ENCODE results near the gene RPL15. TPM values are rescaled to one million over a fixed set of nuclear protein-coding genes. Genes with fewer than 3 reads are reported as not detected.
A peak's percentile ranks its signal among the peaks of the same experiment; 100 is the strongest.

RPL15 gene
- total RNA-seq, 1 donor from 2014 or later = 1,629 TPM

DNA sequence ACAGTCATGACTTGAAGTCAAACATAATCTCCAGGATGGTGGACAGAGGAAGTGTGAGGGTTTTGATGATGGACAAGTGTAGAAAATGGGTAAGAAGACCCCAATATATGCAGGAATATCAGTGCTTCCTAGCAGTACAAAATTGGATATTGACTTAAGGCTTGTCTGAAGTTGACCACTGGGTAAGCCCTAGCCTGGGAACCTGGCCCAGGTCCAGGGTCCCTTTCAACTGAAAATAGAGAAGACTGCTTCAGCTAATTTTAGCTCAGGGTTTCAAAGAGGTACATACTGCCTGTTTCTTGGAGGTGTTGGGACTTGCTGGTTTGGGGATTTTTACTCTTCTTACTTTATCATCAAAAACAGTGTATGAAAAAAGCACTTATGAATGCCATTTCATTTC lies 32.9 kb downstream of the RPL15 start:
- Mint-ChIP-seq H3K4me3 (ENCODE audit: unreplicated experiment) (peak overlapping the region; percentile 66), H3K9me3 (ENCODE audit: unreplicated experiment) (no peaks in the 10 kb centered on the region), H3K27me3 (ENCODE audit: low read depth, unreplicated experiment) (no peaks in the 10 kb centered on the region), H3K4me1 (ENCODE audit: low read depth, unreplicated experiment) (peaks cover 27% of the 10 kb centered on the region), H3K27ac (ENCODE audit: unreplicated experiment) (peak overlapping the region; percentile 28), H3K36me3 (ENCODE audit: low read depth, unreplicated experiment) (no peaks in the 10 kb centered on the region)
- Histone ChIP-seq H3K9ac (ENCODE audit: low read length) (no peak overlapping the region), H3K36me3 (ENCODE audit: insufficient read depth, low read length) (no peaks in the 10 kb centered on the region), H3K27me3 (ENCODE audit: insufficient read depth, low read length) (no peaks in the 10 kb centered on the region), H4K20me1 (ENCODE audit: insufficient read depth, low read length) (peaks cover 71% of the 10 kb centered on the region), H3K79me2 (ENCODE audit: insufficient read depth, low read length) (peaks cover 71% of the 10 kb centered on the region), H3K4me3 (ENCODE audit: insufficient read depth, low read depth, low read length) (no peak overlapping the region), H3K4me2 (ENCODE audit: low read length) (no peak overlapping the region), H3K27ac (ENCODE audit: low read depth, low read length) (no peak overlapping the region), H2AFZ (ENCODE audit: low read depth, low read length) (no peak overlapping the region), H3K9me3 (ENCODE audit: insufficient read depth, low read depth, low read length) (no peaks in the 10 kb centered on the region), H3K4me1 (ENCODE audit: insufficient read depth, low read length) (peaks cover 19% of the 10 kb centered on the region)
- no peak for DNase-seq (ENCODE audit: low read depth)
- FAIRE-seq = no peak
- TF ChIP-seq, protein P1, sequence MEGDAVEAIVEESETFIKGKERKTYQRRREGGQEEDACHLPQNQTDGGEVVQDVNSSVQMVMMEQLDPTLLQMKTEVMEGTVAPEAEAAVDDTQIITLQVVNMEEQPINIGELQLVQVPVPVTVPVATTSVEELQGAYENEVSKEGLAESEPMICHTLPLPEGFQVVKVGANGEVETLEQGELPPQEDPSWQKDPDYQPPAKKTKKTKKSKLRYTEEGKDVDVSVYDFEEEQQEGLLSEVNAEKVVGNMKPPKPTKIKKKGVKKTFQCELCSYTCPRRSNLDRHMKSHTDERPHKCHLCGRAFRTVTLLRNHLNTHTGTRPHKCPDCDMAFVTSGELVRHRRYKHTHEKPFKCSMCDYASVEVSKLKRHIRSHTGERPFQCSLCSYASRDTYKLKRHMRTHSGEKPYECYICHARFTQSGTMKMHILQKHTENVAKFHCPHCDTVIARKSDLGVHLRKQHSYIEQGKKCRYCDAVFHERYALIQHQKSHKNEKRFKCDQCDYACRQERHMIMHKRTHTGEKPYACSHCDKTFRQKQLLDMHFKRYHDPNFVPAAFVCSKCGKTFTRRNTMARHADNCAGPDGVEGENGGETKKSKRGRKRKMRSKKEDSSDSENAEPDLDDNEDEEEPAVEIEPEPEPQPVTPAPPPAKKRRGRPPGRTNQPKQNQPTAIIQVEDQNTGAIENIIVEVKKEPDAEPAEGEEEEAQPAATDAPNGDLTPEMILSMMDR (IDR thresholded peaks at IDR 0.05; ENCODE audit: insufficient read depth, low read depth, low read length) = no peak
- TF ChIP-seq EZH2 (IDR thresholded peaks at IDR 0.05; ENCODE audit: insufficient read depth, low read length) = no peak

DNA sequence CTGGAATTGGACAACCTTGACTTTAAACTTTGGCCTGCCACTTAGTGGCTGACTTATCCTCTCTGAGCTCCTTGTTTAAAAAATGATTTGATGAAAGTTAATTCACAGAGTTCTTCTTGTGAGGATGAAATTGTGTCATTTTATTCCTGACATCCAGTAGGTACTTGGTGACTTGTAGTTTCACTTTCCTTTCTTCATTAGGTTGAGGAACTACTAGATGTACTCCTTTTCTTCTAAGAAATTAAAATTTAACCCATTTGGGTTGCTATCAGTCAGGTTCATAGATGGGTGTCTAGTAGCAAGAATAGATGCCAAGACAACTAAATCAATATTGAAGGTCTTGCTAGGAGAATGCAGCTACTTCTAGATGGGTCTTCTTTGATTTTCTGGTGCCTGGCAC lies 33.4 kb downstream of the RPL15 start:
- no peak overlapping the region for H2AFZ ChIP-seq (ENCODE audit: low read depth, low read length)
- TF ChIP-seq EZH2 (IDR thresholded peaks at IDR 0.05; ENCODE audit: insufficient read depth, low read length) = no peak
- TF ChIP-seq, protein P1 (IDR thresholded peaks at IDR 0.05; ENCODE audit: insufficient read depth, low read depth, low read length) = no peak
- H3K4me1 Mint-ChIP-seq (ENCODE audit: low read depth, unreplicated experiment) = peaks cover 27% of the 10 kb centered on the region
- no peaks in the 10 kb centered on the region for H3K9me3 ChIP-seq (ENCODE audit: insufficient read depth, low read depth, low read length)
- H3K27me3 Mint-ChIP-seq (ENCODE audit: low read depth, unreplicated experiment) = no peaks in the 10 kb centered on the region
- H3K4me3 Mint-ChIP-seq (ENCODE audit: unreplicated experiment) = peak overlapping the region; percentile 66
- peaks cover 75% of the 10 kb centered on the region for H3K79me2 ChIP-seq (ENCODE audit: insufficient read depth, low read length)
- H3K4me1 ChIP-seq (ENCODE audit: insufficient read depth, low read length) = peaks cover 19% of the 10 kb centered on the region
- H3K27me3 ChIP-seq (ENCODE audit: insufficient read depth, low read length) = no peaks in the 10 kb centered on the region
- peak overlapping the region; percentile 28 for H3K27ac Mint-ChIP-seq (ENCODE audit: unreplicated experiment)
- no peak overlapping the region for H3K9ac ChIP-seq (ENCODE audit: low read length)
- FAIRE-seq (no peak), DNase-seq (ENCODE audit: low read depth) (no peak)
- no peaks in the 10 kb centered on the region for H3K36me3 ChIP-seq (ENCODE audit: insufficient read depth, low read length)
- no peak overlapping the region for H3K4me2 ChIP-seq (ENCODE audit: low read length)
- no peak overlapping the region for H3K27ac ChIP-seq (ENCODE audit: low read depth, low read length)
- H3K36me3 Mint-ChIP-seq (ENCODE audit: low read depth, unreplicated experiment) = no peaks in the 10 kb centered on the region
- no peak overlapping the region for H3K4me3 ChIP-seq (ENCODE audit: insufficient read depth, low read depth, low read length)
- no peaks in the 10 kb centered on the region for H3K9me3 Mint-ChIP-seq (ENCODE audit: unreplicated experiment)
- H4K20me1 ChIP-seq (ENCODE audit: insufficient read depth, low read length) = peaks cover 75% of the 10 kb centered on the region

DNA sequence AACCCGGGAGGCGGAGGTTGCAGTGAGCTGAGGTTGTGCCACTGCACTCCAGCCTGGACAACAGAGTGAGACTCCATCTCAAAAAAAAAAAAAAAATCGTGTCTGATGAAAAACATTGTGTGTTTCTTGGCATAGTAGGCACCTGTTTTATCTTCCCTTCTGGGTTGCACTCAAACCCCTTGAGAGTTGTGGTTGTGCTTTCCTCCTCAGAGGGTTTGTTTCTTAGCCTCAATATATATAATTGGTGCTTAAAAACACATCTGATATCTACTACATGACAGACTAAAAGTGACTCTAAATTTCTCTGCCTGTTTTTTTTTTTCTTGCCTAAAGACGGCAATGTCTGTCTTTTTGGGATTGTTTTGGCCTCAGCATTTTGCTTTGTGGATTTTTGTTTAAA lies 35.7 kb downstream of the RPL15 start:
- Histone ChIP-seq H2AFZ (ENCODE audit: low read depth, low read length) (no peak overlapping the region), H3K27ac (ENCODE audit: low read depth, low read length) (no peak overlapping the region), H3K4me3 (ENCODE audit: insufficient read depth, low read depth, low read length) (no peak overlapping the region), H3K79me2 (ENCODE audit: insufficient read depth, low read length) (peaks cover 70% of the 10 kb centered on the region), H3K9ac (ENCODE audit: low read length) (no peak overlapping the region), H4K20me1 (ENCODE audit: insufficient read depth, low read length) (peaks cover 65% of the 10 kb centered on the region), H3K4me1 (ENCODE audit: insufficient read depth, low read length) (peaks cover 4% of the 10 kb centered on the region), H3K9me3 (ENCODE audit: insufficient read depth, low read depth, low read length) (no peaks in the 10 kb centered on the region), H3K4me2 (ENCODE audit: low read length) (no peak overlapping the region), H3K36me3 (ENCODE audit: insufficient read depth, low read length) (peaks cover 5% of the 10 kb centered on the region), H3K27me3 (ENCODE audit: insufficient read depth, low read length) (no peaks in the 10 kb centered on the region)
- Mint-ChIP-seq H3K36me3 (ENCODE audit: low read depth, unreplicated experiment) (no peaks in the 10 kb centered on the region), H3K4me1 (ENCODE audit: low read depth, unreplicated experiment) (peaks cover 21% of the 10 kb centered on the region), H3K9me3 (ENCODE audit: unreplicated experiment) (no peaks in the 10 kb centered on the region), H3K27ac (ENCODE audit: unreplicated experiment) (peak overlapping the region; percentile 9), H3K27me3 (ENCODE audit: low read depth, unreplicated experiment) (no peaks in the 10 kb centered on the region), H3K4me3 (ENCODE audit: unreplicated experiment) (no peak overlapping the region)
- TF ChIP-seq, protein P1 (IDR thresholded peaks at IDR 0.05; ENCODE audit: insufficient read depth, low read depth, low read length) = no peak
- TF ChIP-seq EZH2 (IDR thresholded peaks at IDR 0.05; ENCODE audit: insufficient read depth, low read length) = no peak
- no peak for FAIRE-seq
- no peak for DNase-seq (ENCODE audit: low read depth)

Measured in astrocyte (in vitro differentiated cells and primary cell).